ENCODE data around the gene WAC. TPM values are rescaled to one million over a fixed set of nuclear protein-coding genes. Genes with fewer than 3 reads are reported as not detected.
A peak's percentile ranks its signal among the peaks of the same experiment; 100 is the strongest.
"Not testable (repeated sequence)": the region's sequence is repeated elsewhere in the genome, so short reads cannot be mapped to it uniquely, and the experiment has no call there.

WAC gene
- total RNA-seq, 1 donor from 2014 or later = 100 TPM

DNA sequence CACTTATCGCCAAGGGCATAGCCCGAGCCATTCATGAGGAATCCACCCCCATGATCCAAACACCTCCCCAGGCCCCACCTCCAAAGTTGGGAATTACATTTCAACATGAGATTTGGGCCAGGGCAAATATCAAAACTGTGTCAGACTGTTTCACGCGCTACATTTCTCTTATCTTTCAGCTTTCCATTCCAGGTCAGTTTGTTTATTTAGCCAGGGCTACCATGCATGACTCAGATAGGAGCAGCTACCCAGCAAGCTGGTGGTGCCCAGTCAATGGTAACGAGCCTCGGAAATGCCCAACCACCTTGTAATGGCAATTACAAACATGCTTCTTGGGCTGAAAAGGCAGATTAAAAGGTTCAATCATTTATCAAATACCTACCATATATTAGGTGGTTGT, 100.8 kb downstream of the WAC start:
- intact Hi-C loops (cut with DNase I) = no loop called here
- DNase-seq (ENCODE audit: missing footprints) (no peak), ATAC-seq (no peak)

DNA sequence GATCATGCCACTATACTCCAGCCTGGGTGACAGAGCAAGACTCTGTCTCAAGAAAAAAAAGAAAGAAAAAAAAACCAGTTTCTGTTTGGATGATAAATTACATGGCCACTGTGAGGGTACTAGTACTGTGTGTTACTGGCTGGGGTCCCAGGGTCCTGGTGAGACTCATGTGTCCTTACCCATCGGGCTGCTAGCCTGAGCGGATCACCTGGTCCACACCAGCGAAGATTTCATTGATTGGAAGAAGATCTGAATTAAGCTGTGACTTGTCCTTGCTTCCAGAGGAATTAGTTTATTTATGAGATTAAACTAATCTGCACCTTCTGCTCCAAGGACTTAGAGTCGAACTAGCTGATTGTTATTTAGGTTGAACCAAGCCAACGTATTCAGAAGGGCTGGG, 104.4 kb downstream of the WAC start:
- no peak for ATAC-seq
- intact Hi-C loops (cut with DNase I) = no loop called here
- DNase-seq (ENCODE audit: missing footprints) = no peak

GRCh38 chr10:28638392-28638791, 105.5 kb downstream of the WAC start:
- intact Hi-C loops (cut with DNase I) = no loop called here
- DNase-seq (ENCODE audit: missing footprints) (no peak), ATAC-seq (no peak)

DNA sequence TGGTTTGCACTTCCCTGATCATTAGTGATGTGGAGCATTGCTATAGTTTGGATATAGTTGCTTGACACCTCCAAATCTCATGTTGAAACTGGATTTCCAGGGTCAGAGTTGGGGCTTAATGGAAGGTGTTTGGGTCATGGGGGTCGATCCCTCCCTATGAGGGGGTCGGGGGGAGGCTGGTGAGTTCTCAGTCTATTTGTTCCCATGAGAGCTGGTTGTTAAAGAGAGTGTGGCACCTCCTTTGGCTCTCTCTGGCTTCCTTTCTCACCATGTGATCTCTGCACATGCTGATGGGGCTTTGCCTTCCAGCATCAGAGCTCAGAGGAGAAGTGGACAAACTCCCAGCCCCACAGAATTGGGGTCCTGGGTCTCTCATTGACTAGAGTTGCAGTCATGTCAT, 107.6 kb downstream of the WAC start:
- no peak for ATAC-seq

GRCh38 chr10:28644647-28645046, 111.7 kb downstream of the WAC start:
- ATAC-seq = no peak
- DNase-seq (ENCODE audit: missing footprints) = no peak
- intact Hi-C loops (cut with DNase I) = no loop called here

More for the DNA sequence above, 107.6 kb downstream of the WAC start:
- intact Hi-C loops (cut with DNase I) = no loop called here
- DNase-seq (ENCODE audit: missing footprints) = no peak

DNA sequence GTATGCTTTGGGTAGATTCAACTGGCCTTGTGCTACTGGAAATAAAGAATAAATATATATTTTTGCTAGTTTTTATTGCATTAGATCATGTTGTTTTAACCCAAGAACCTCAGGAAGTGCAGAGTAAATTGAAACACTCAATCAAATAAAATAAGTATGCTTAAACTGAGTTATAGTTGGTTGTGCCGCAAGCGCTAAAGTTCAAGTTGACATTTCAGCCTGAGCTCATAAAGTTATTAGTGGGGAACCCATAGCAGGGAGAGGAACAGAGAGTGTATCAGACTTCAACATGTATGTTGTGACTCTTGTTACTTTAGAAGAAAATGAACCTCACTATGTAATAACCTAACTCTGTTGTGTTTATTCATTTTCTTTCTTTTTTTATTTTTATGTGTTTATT, 119.2 kb downstream of the WAC start:
- DNase-seq (ENCODE audit: missing footprints) (no peak), ATAC-seq (no peak)
- intact Hi-C loops (cut with DNase I) = no loop called here

- DNase-seq (ENCODE audit: missing footprints) (no peak), ATAC-seq (no peak)
- intact Hi-C loops (cut with DNase I) = no loop called here
These were observed 119.8 kb downstream of the WAC start for GRCh38 chr10:28652703-28653102.

DNA sequence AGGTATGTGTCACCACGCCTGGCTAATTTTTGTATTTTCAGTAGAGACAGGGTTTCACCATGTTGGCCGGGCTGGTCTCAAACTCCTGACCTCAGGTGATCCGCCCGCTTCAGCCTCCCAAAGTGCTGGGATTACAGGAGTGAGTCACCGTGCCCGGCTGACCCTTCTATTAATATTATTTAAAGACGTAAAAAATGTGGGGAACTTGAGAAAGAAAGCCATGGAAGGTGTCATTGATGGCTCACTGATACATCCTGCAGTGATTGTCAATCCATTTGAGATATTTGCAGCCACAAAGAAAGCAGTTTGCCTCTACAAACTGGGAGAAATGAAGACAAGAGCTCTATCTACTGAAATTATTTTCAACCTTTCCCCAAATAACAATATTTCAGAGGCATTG, 125.9 kb downstream of the WAC start:
- ATAC-seq; DNase-seq (ENCODE audit: missing footprints); intact Hi-C loops (cut with DNase I): not testable (repeated sequence)

DNA sequence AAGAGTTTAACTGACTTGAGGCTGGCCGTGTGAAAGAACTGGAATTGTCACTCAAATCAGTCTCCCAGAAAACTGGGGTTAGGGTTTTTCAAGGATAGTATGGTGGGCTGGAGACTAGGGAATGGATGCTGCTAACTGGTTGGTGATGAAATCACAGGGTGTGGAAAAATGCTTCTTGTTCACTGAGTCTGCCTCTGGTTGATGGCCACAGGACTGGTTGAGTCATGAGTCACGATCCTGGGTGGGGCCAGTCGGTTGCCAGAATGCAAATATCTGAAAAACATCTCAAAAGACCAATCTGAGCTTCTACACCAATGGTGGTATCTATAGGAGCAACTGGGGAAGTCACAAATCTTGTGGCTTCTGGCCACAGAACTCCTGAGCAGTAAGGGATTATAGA, 128.1 kb downstream of the WAC start:
- ATAC-seq (no peak), DNase-seq (ENCODE audit: missing footprints) (no peak)
- intact Hi-C loops (cut with DNase I) = loop anchor here (5.0 kb wide), 1 partner anchor 471 kb away; no protein-coding TSS in a partner anchor

DNA sequence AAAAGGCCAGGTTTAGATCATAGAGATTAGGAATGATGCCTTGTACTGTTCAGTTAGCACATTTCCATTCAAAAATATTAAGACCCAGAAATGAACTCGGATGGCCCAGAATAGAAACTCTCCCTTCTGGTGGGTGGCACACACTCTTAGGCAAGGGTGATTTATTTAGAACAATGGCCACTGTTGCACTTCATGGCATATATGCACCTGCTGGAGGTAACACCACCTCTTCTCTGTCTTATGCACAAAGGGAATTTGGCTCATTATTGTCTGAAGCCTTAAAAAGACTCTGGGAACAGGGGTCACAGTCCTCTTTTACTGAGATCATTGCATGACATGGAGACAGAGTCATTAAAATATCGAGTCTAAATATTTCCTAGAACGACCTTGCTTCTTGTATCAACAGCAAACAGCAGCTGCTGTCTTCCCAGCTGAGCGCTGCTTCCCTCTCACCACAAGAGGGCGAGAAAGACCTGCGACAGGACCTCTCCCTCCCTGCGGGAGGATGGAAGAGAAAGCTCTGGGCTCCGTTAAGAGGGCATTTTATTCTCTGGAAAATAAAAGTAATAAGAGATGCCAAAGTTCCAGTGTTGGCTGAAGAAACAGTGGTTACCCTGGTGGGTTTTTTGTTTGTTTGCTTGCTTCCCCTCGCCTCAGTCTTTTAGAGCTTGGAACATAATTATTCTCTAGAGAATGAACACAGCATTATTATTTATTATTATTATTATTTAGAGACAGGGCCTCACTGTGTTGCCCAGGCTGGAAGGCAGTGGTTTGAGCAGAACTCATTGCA, 130.9 kb downstream of the WAC start:
- intact Hi-C loops (cut with DNase I) = loop anchor here (1.0 to 5.0 kb wide), 4 partner anchors 327 to 644 kb away; no protein-coding TSS in a partner anchor
- no peak for DNase-seq (ENCODE audit: missing footprints)
- peak; percentile 92 for ATAC-seq

GRCh38 chr10:28664369-28664740, 131.4 kb downstream of the WAC start:
- intact Hi-C loops (cut with DNase I) = loop anchor here (1.0 to 5.0 kb wide), 3 partner anchors 326 to 640 kb away; no protein-coding TSS in a partner anchor
- DNase-seq (ENCODE audit: missing footprints) (no peak), ATAC-seq (peak; percentile 73)

- DNase-seq (ENCODE audit: missing footprints) (no peak), ATAC-seq (no peak)
- intact Hi-C loops (cut with DNase I) = no loop called here
These were observed 134.0 kb downstream of the WAC start for GRCh38 chr10:28666751-28667467.

GRCh38 chr10:28668363-28669226, 135.7 kb downstream of the WAC start:
- intact Hi-C loops (cut with DNase I) = no loop called here
- peak; percentile 84 for ATAC-seq
- DNase-seq (ENCODE audit: missing footprints) = no peak

GRCh38 chr10:28669227-28670173, 136.6 kb downstream of the WAC start:
- intact Hi-C loops (cut with DNase I) = no loop called here
- DNase-seq (ENCODE audit: missing footprints) = no peak
- ATAC-seq = no peak
